Adipocyte (in vitro differentiated cells): Measurements from ENCODE around the gene ITCH.

Experiments used
- DNase-seq: peaks from one replicate; pipeline ENCODE4 v3.0.0-alpha.2; 2015; ENCODE audit warnings: low read depth
- H3K27me3 ChIP-seq: replicated peaks from 2 replicates; pipeline ENCODE4 v1.7.0; 2013; ENCODE audit warnings: mild to moderate bottlenecking, low read length, moderate library complexity; ENCODE audit not compliant: control insufficient read depth, insufficient read depth
- H3K36me3 ChIP-seq: 2 replicates; pipeline ENCODE4 v1.7.0; 2013; ENCODE audit warnings: low read length, mild to moderate bottlenecking, moderate library complexity; ENCODE audit not compliant: control insufficient read depth, insufficient read depth, severe bottlenecking
- H3K4me1 ChIP-seq: 2 replicates; pipeline ENCODE4 v1.7.0; 2013; ENCODE audit warnings: mild to moderate bottlenecking, low read length, moderate library complexity; ENCODE audit not compliant: control insufficient read depth, insufficient read depth
- H3K4me3 ChIP-seq: 2 replicates; pipeline ENCODE4 v1.7.0; 2013; ENCODE audit warnings: mild to moderate bottlenecking, low read length, moderate library complexity
- H3K9ac ChIP-seq: 2 replicates; pipeline ENCODE4 v1.7.0; 2013; ENCODE audit warnings: mild to moderate bottlenecking, low read length, moderate library complexity
- H3K9me3 ChIP-seq: 2 replicates; pipeline ENCODE4 v1.7.0; 2013; ENCODE audit warnings: mild to moderate bottlenecking, low read length, moderate library complexity; ENCODE audit not compliant: control insufficient read depth

The ITCH gene

GRCh38 chr20:34445177-34446065 lies 82.3 kb downstream of the ITCH start:
- Histone ChIP-seq H3K4me1 (peaks cover 8% of the 10 kb centered on the region), H3K9me3 (no peaks in the 10 kb centered on the region), H3K4me3 (no peak overlapping the region), H3K9ac (no peak overlapping the region), H3K36me3 (peaks cover 94% of the 10 kb centered on the region), H3K27me3 (no peaks in the 10 kb centered on the region)
- DNase-seq, result no peak

GRCh38 chr20:34448517-34448916 lies 85.4 kb downstream of the ITCH start:
- peaks cover 92% of the 10 kb centered on the region for H3K36me3 ChIP-seq
- no peak for DNase-seq

GRCh38 chr20:34449674-34450592 lies 86.9 kb downstream of the ITCH start:
- no peak for DNase-seq
- H3K36me3 ChIP-seq, result peaks cover 82% of the 10 kb centered on the region

More at GRCh38 chr20:34448517-34448916, 85.4 kb downstream of the ITCH start:
- Histone ChIP-seq H3K4me1 (peaks cover 11% of the 10 kb centered on the region), H3K9me3 (no peaks in the 10 kb centered on the region), H3K4me3 (no peak overlapping the region), H3K9ac (no peak overlapping the region), H3K27me3 (no peaks in the 10 kb centered on the region)

GRCh38 chr20:34452281-34452982 lies 89.4 kb downstream of the ITCH start:
- no peak overlapping the region for H3K9ac ChIP-seq
- peak; percentile 83 for DNase-seq
- H3K36me3 ChIP-seq, result peaks cover 73% of the 10 kb centered on the region
- H3K4me1 ChIP-seq, result peaks cover 11% of the 10 kb centered on the region
- H3K27me3 ChIP-seq, result no peaks in the 10 kb centered on the region
- H3K4me3 ChIP-seq, result no peak overlapping the region
- no peaks in the 10 kb centered on the region for H3K9me3 ChIP-seq

More at GRCh38 chr20:34449674-34450592, 86.9 kb downstream of the ITCH start:
- Histone ChIP-seq H3K9me3 (no peaks in the 10 kb centered on the region), H3K4me1 (peaks cover 11% of the 10 kb centered on the region), H3K9ac (no peak overlapping the region), H3K4me3 (no peak overlapping the region), H3K27me3 (no peaks in the 10 kb centered on the region)

- no peaks in the 10 kb centered on the region for H3K4me1 ChIP-seq
- peak; percentile 4 for DNase-seq
- peaks cover 77% of the 10 kb centered on the region for H3K36me3 ChIP-seq
- H3K9me3 ChIP-seq, result no peaks in the 10 kb centered on the region
- H3K27me3 ChIP-seq, result no peaks in the 10 kb centered on the region
- H3K4me3 ChIP-seq, result no peak overlapping the region
- no peak overlapping the region for H3K9ac ChIP-seq
Observed at GRCh38 chr20:34458631-34459030, 95.6 kb downstream of the ITCH start.

- no peaks in the 10 kb centered on the region for H3K9me3 ChIP-seq
- H3K27me3 ChIP-seq, result no peaks in the 10 kb centered on the region
- no peaks in the 10 kb centered on the region for H3K4me1 ChIP-seq
- no peak overlapping the region for H3K9ac ChIP-seq
- peak; percentile 30 for DNase-seq
- no peak overlapping the region for H3K4me3 ChIP-seq
- peaks cover 80% of the 10 kb centered on the region for H3K36me3 ChIP-seq
Observed at GRCh38 chr20:34459209-34459897, 96.3 kb downstream of the ITCH start.

- no peak overlapping the region for H3K9ac ChIP-seq
- no peak for DNase-seq
- no peaks in the 10 kb centered on the region for H3K4me1 ChIP-seq
- no peaks in the 10 kb centered on the region for H3K9me3 ChIP-seq
- H3K4me3 ChIP-seq, result no peak overlapping the region
- peaks cover 81% of the 10 kb centered on the region for H3K36me3 ChIP-seq
- no peaks in the 10 kb centered on the region for H3K27me3 ChIP-seq
Observed at GRCh38 chr20:34461779-34462087, 98.7 kb downstream of the ITCH start.

- Histone ChIP-seq H3K4me1 (peaks cover 21% of the 10 kb centered on the region), H3K27me3 (no peaks in the 10 kb centered on the region), H3K36me3 (peaks cover 53% of the 10 kb centered on the region), H3K4me3 (no peak overlapping the region), H3K9me3 (no peaks in the 10 kb centered on the region), H3K9ac (no peak overlapping the region)
- DNase-seq, result no peak
Observed at GRCh38 chr20:34468951-34469350, 105.9 kb downstream of the ITCH start.

GRCh38 chr20:34472246-34472925 lies 109.3 kb downstream of the ITCH start:
- Histone ChIP-seq H3K27me3 (no peaks in the 10 kb centered on the region), H3K9ac (peak overlapping the region; percentile 70), H3K36me3 (peaks cover 39% of the 10 kb centered on the region), H3K4me3 (peak overlapping the region; percentile 48), H3K4me1 (peaks cover 27% of the 10 kb centered on the region), H3K9me3 (no peaks in the 10 kb centered on the region)
- peak; percentile 74 for DNase-seq

- H3K9me3 ChIP-seq, result no peaks in the 10 kb centered on the region
- peak overlapping the region; percentile 70 for H3K9ac ChIP-seq
- peak overlapping the region; percentile 48 for H3K4me3 ChIP-seq
- peaks cover 48% of the 10 kb centered on the region for H3K36me3 ChIP-seq
- peaks cover 27% of the 10 kb centered on the region for H3K4me1 ChIP-seq
- no peaks in the 10 kb centered on the region for H3K27me3 ChIP-seq
- DNase-seq, result peak; percentile 58
Observed at GRCh38 chr20:34473262-34473883, 110.3 kb downstream of the ITCH start.
